NCI-H1930 (cell line): Measurements from ENCODE around the gene DRC7.
A peak's percentile ranks its signal among the peaks of the same experiment; 100 is the strongest.
"Not testable (repeated sequence)": the region's sequence is repeated elsewhere in the genome, so short reads cannot be mapped to it uniquely, and the experiment has no call there.

Experiments
- DNase-seq, 2 experiments: peaks; one replicate each; lab custom pipeline; 2025; lab: John Stamatoyannopoulos, UW

DRC7 gene

DNA sequence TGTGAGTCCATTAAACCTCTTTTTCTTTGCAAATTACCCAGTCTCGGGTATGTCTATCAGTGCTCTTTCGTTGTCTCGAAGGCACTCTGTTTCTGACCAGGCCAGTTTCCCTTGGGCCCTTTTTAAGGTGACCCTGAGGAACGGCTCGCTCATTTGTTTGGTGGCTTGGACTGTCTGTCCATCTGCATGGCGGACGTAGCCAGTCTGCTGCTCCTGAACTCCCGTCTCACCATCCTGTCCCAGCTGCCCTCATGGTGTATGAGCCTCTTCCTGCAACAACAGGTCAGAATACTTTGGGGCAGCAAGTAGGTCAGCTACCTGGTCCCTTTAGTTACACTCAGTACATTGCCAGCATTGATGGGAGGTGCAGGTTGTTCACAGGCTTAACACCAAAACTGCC lies 19.0 kb downstream of the DRC7 start:
- no peak for DNase-seq

DNA sequence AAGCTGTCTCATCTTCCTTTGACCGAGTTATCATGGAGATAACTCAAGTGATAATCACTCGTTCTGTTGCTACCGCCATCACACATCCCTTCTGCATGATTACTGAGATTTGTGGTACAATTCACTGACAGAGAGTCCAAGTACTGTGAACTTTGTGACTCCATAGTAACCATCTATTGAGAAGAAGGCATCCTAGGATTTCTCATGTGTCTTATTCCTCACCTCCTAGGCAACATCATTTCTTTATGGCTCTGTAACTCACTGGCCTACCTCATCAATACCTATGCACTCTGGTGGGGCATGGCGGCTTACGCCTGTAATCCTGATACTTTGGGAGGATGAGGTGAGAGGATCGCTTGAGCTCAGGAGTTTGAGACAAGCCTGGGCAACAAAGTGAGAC lies 19.4 kb downstream of the DRC7 start:
- no peak for DNase-seq

DNA sequence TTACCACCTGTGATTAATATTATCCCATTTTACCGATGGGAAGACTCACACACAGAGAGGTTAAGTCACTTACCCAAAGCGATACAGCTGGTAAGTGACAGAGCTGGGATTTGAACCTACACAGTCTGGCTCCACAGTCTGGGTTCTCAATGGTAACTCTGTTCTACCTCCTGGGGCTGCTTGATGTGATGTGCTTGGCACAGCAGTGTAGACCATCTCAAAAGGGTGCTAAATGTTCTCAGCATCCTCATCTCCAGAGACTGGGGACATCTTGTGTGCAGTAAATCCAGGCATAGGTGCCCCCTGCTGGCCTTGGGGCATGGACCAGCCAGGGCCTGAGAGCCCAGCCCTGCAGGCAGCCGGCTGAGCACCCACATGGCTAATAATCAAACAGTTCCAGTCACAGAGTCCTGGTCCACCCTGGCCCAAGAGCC lies 25.6 kb downstream of the DRC7 start:
- peak in 1 of 2 experiments; percentile 4 for DNase-seq

DNA sequence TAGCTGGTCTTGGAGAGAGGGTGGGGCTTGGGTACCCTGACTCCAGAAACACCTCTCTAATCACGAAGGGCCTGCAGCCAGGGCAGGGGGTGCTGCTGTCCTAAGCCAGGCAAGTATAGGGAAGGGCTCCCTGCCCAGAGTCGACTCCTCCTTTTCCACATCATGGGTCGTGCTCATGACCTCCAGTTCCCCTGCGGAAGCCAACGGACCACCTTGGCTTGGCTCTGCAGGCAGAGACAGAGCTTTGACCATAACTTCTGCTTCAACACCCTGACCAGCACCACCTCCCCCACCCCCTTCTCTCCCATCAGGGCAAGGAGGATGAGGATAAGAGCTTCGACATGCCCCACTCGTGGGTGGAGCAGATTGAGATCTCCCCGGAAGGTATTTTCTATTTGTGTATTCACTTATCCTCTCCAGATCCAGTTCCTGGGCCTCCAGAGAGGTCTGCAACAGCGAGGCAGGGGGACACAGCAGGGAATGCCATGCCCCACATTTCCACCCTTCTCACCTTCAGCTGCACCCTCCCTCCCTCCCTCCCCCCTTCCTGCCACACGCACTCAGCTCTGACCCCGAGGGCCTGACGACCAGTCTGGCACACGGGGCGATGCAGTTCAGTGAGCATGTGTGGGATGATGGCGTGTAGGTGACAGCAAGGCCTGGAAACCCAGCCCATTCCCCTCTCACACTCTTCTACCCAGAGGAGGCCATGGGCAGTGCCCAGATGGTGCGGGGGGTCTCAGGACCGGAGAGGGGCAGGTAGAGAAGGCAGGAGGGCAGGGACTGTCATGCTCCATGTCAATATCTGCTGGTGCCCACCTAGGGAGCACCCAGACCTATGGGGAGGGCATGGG lies 27.0 kb downstream of the DRC7 start:
- no peak for DNase-seq

GRCh38 chr16:57722210-57722499 lies 27.5 kb downstream of the DRC7 start:
- DNase-seq, result no peak

DNA sequence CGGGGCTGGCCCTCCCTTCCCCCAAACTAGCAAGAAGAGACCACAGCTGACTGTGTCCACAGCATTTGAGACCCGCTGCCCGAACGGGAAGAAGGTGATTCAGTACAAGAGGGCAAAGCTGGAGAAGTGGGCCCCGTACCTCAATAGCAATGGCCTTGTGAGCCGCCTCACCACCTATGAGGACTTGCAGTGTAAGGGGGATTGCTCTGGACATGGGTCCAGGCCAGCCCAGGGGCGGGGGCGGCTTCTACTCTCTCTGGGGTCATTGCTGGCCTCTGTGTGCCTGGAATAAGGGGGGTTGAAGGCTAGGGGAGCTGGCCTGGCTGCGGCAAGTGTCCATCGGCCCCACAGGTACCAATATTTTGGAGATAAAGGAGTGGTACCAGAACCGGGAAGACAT lies 28.0 kb downstream of the DRC7 start:
- no peak for DNase-seq

- no peak for DNase-seq
Measured at GRCh38 chr16:57723170-57723569, 28.6 kb downstream of the DRC7 start.

- no peak for DNase-seq
Measured at GRCh38 chr16:57724531-57724930, 29.9 kb downstream of the DRC7 start.

GRCh38 chr16:57725151-57725550 lies 30.5 kb downstream of the DRC7 start:
- no peak for DNase-seq

GRCh38 chr16:57725554-57725953 lies 30.9 kb downstream of the DRC7 start:
- DNase-seq, result no peak

DNA sequence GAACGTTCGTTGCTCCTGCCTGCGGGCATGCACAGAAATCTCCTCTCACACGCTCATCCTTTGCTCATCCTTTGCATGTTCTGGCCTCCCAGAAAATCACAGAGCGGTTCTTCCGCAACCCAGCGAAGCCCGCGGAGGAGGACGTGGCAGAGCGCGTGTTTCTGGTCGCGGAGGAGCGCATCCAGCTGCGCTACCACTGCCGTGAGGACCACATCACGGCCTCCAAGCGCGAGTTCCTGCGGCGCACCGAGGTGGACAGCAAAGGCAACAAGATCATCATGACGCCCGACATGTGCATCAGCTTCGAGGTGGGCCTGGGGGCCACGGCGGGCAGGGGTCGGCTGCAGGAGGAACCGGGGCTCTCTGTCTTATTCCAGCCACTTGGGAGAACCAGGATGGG lies 31.4 kb downstream of the DRC7 start:
- no peak for DNase-seq

GRCh38 chr16:57726433-57726947 lies 31.9 kb downstream of the DRC7 start:
- DNase-seq, result no peak

GRCh38 chr16:57727610-57728009 lies 33.0 kb downstream of the DRC7 start:
- no peak for DNase-seq

DNA sequence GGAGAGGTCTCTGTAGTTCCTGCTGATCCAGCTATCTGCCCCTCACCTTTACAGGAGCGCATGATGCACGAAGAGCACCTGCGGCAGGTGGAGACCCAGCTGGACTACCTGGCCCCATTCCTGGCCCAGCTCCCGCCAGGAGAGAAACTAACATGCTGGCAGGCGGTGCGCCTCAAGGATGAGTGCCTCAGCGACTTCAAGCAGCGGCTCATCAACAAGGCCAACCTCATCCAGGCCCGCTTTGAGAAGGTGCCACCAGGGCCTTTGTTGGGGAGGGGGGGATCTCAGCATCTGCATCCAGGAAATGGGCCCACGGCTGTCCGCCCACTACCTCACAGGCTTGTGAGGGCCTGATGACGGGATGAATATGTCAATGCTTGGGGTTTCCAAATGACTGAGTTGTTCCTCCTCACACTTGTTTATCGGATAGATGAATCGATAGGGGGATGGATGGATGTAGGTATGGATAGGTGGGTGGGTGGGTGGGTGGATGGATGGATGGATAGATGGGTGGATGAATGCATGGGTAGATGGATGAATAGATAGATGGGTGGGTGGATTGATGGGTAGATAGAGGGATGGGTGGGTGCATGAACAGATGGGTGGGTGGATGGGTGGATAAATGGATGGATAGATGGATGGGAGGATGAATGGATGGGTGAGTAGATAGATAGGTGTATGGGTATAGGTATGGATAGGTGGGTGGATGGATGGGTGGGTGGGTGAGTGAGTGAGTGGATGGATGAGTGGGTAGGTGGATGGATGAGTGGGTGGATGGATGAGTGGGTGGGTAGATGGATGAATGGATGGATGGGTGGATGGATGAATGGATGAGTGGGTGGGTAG lies 34.0 kb downstream of the DRC7 start:
- DNase-seq, result no peak

GRCh38 chr16:57729182-57729484 lies 34.5 kb downstream of the DRC7 start:
- DNase-seq, result no peak

DNA sequence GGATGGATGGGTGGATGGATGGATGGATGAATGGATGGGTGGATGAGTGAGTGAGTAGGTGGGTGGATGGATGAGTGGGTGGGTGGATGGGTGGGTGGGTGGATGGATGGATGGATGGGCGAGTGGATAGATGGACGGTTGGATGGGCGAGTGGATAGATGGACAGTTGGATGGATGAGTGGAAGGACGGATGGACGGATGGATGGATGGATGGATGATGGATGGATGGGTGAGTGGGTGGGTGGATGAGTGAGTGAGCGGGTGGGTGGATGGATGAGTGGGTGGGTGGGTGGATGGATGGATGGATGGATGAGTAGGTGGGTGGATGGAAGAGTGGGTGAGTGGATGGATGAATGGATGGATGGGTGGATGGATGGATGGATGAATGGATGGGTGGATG lies 35.2 kb downstream of the DRC7 start:
- DNase-seq, result not testable (repeated sequence)

GRCh38 chr16:57730771-57731730 lies 36.4 kb downstream of the DRC7 start:
- no peak for DNase-seq

DNA sequence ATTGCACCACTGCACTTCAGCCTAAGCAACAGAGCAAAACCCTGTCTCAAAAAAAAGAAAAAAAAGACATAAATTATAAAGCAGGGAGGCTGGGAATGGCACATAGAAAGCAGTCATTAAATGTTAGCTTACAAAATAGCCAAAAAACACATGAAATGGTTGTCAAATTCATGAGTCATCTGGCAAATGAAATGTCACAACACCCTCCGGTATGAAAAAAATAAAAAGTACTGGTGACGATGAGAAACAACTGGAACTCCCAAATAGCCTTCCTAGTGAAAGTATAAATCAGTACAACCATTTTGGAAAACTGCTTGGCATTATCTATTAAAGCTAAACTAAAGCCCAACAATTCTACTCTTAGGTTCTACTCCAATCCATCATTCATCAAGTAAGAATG lies 37.4 kb downstream of the DRC7 start:
- DNase-seq, result no peak

DNA sequence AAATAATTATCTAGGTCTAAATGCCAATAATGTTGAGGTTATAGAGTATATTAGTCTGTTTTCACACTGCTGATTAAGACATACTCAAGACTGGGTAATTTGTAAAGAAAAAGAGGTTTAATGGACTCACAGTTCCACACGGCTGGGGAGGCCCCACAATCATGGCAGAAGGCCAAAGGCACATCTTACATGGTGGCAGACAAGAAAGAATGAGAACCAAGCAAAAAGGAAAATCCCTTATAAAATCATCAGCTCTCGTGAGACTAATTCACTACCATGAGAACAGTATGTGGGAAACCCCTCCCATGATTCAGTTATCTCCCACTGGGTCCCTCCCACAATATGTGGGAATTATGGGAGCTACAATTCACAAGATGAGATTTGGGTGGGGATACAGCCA lies 38.1 kb downstream of the DRC7 start:
- no peak for DNase-seq

- DNase-seq, result no peak
Measured at GRCh38 chr16:57734308-57734924, 39.8 kb downstream of the DRC7 start.

GRCh38 chr16:57734925-57735754 lies 40.5 kb downstream of the DRC7 start:
- peak; percentile 96 to 98 for DNase-seq
